ENCODE data around the gene KLRB1. TPM values are rescaled to one million over a fixed set of nuclear protein-coding genes. Genes with fewer than 3 reads are reported as not detected.
"Not testable (repeated sequence)": the region's sequence is repeated elsewhere in the genome, so short reads cannot be mapped to it uniquely, and the experiment has no call there.

Gene KLRB1
- total and polyA plus RNA-seq, 12 donors = 0.13 to 1.7 (median 0.48) TPM; not detected in 1

DNA sequence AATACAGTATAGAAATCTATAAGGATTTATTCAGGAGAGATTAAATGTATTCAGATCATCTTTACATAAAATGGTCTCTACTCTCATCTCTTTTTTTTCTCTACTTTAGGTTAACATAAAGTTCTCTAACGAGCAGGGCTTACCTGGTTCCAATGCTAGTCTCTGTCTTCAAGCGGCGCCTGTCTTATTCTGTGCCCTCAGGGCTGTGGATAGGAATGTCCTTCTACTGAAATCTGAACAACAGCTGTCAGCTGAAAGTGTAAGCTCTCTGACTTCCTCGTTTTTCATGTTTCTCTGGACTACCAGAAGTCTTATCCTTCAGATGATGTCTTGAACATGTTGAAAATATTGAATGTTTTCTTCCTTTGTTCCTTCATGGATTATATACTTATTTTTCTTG, 62.2 kb downstream of the KLRB1 start:
- DNase-seq; H3K36me3 ChIP-seq (replicated peaks in 1 of 2); H3K27me3 ChIP-seq; H3K9me3 ChIP-seq (replicated peaks in 1 of 3); H3K4me1 ChIP-seq (replicated peaks in 1 of 2); H3K27ac ChIP-seq; H3K4me3 ChIP-seq; intact Hi-C loops (cut with DNase I): not testable (repeated sequence)
- 73 to 96% methylated on average over 4 of the region's 4 CpGs; no CpG with 5 or more reads in 2 of the 4 donors for WGBS, 4 donors

Small RNA genes within 50 kb of the gene (small RNA-seq; reads per million reads assigned to genes)
- gene AC010186.4 = 0 reads per million in 2 donors
- 0 reads per million in 2 donors for gene RNU6-700P

Other genes starting within 250 kb of the KLRB1 start
- gene CLEC2D, start 61.8 kb upstream of the KLRB1 start, total RNA-seq = 10 to 100 TPM in 1 of 9 donors, 1 to 10 TPM in 8; 1.9 to 12.3 (median 3.5) TPM
- 10 to 100 TPM in 1 of 3 donors, 1 to 10 TPM in 1, under 1 TPM in 1; 0.75 to 12.4 (median 3.0) TPM for gene CLEC2D, start 61.8 kb upstream of the KLRB1 start, polyA plus RNA-seq
- 1 to 10 TPM in 4 of 9 donors, under 1 TPM in 1, not detected in 4; 0.38 to 1.9 (median 1.3) TPM for gene CLECL1, start 125.2 kb upstream of the KLRB1 start, total RNA-seq
- gene CLECL1, start 125.2 kb upstream of the KLRB1 start, polyA plus RNA-seq = 1 to 10 TPM in 2 of 3 donors, under 1 TPM in 1; 0.56 to 1.5 (median 1.1) TPM
- gene CD69, start 153.0 kb upstream of the KLRB1 start, total RNA-seq = 1 to 10 TPM in 5 of 9 donors, under 1 TPM in 3, not detected in 1; 0.39 to 4.6 (median 1.9) TPM
- 1 to 10 TPM in 1 of 3 donors, under 1 TPM in 2; 0.88 to 2.8 (median 0.97) TPM for gene CD69, start 153.0 kb upstream of the KLRB1 start, polyA plus RNA-seq
- under 1 TPM in 4 of 9 donors, not detected in 5; 0.17 to 0.61 (median 0.41) TPM for gene KLRF1, start 219.6 kb upstream of the KLRB1 start, total RNA-seq
- gene KLRF1, start 219.6 kb upstream of the KLRB1 start, polyA plus RNA-seq = under 1 TPM in 1 of 3 donors, not detected in 2; 0.61 TPM